ENCODE data around the gene PCDH9.

DNA sequence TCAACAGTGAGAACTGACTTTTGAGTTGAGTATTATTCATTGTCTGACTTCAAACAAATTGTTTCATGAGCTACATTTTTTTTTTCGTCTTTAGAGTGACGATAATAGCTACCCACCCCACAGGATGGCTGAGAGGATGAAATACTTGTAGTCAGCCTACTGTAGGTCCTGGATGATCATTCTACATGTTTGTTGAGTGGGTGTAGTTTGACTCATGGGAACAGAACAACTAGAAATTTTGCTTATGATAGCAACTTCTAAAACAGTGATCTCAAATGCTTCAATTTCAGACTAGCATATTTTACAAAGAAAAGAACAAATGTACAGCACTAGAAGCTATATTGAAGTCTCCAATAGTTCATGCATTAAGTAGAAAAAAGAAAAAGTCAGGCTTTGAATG lies 651.8 kb downstream of the PCDH9 start:
- no peak for TF ChIP-seq REST (IDR thresholded peaks at IDR 0.05; ENCODE audit: insufficient read depth in 1 of 2, low read depth in 2 of 2, low read length in 2 of 2)
- TF ChIP-seq TAF1 (IDR thresholded peaks at IDR 0.05; ENCODE audit: borderline replicate concordance, insufficient read depth, low read length) = no peak
- TF ChIP-seq POLR2AphosphoS5 (IDR thresholded peaks at IDR 0.05; ENCODE audit: low read depth, low read length) = no peak
